ENCODE data around the gene WDFY3. TPM values are rescaled to one million over a fixed set of nuclear protein-coding genes. Genes with fewer than 3 reads are reported as not detected.
A peak's percentile ranks its signal among the peaks of the same experiment; 100 is the strongest.

Gene WDFY3
- total RNA-seq, 1 donor from 2014 or later: 119 TPM

DNA sequence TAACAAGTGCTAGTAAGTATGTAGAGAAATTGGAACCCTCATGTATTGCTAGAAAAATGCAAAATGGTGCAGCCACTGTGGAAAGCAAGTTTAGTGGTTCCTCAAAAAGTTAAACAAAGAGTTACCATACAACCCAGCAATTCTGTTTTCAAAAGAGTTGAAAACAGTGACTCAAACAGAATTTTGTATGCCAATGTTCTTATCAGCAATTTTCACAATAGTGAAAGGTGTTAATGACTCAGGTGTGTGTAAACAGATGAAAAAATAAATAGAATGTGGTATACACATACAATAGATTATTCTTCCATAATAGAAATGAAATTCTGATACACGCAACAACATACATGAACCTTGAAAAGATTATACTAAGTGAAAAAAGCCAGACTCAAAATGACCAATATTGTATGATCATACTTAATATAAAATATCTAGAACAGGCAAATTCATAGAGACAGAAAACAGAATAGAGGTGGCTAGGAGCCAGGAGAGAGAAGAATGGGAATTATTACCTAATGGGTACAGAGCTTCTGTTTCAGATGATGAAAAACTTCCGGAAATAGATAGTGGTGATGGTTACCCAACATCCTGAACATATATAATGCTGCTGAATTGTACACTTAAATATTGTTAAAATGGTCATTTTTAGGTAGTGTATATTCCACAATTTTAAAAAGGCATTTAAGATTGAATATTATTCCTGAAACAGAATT is 51.6 kb downstream of the WDFY3 start:
- FAIRE-seq (peak; percentile 19), DNase-seq (ENCODE audit: low spot score in 2 of 2) (no peak)

DNA sequence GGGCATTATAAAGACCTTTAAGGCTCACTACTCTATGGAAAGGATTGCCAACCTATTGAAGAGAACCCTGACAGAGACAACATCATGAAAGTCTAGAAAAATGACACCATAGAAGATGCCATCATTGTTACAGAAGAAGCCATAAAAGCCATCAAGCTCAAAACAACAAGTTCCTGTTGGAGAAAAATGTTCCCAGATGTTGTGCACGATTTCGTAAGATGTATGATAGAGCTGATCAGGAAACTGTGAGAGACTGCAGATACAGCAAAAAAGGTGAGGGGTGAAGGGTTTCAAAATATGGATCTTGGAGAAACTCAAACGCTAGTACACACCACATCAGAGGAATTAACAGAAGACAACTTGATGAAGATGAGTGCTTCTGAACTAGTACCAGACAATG is 53.3 kb downstream of the WDFY3 start:
- no peak for FAIRE-seq
- DNase-seq (ENCODE audit: low spot score in 2 of 2): no peak

DNA sequence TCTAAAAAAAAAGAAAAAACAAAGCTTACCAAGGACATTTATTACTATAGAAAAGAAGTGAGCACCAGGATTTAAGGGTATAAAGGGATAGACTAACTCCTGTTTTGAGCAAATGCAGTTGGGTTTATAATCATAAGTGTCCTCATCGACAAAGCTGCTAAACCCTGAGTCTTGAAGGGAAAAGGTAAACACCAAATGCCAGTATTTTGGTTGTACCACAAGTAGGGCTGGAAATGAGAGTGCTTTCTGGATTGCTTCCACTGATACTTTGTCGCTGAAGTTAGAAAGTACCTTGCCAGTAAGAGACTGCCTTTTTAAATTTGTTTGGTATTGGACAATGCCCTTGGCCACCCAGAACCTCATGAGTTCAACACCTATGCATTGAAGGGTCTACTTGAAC is 53.7 kb downstream of the WDFY3 start:
- FAIRE-seq (no peak), DNase-seq (ENCODE audit: low spot score in 2 of 2) (no peak)

DNA sequence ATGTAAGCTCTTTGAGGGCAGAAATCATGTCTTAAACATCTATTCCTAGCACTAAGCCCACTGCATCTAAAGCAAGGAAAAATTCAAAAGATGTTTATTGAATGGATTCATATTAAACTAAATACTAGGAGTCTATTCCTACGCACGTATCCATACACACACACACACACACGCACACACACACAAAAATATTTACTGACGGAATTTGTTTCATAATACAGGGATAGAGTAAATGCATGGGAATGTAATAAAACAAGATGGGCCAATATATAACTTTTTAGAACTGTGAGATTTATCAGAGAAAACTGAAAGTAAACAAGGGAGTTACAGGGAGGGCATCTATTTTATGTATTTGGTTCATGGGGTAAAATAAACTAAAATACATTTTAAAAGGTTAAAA is 57.6 kb downstream of the WDFY3 start:
- DNase-seq (ENCODE audit: low spot score in 2 of 2): no peak
- no peak for FAIRE-seq

DNA sequence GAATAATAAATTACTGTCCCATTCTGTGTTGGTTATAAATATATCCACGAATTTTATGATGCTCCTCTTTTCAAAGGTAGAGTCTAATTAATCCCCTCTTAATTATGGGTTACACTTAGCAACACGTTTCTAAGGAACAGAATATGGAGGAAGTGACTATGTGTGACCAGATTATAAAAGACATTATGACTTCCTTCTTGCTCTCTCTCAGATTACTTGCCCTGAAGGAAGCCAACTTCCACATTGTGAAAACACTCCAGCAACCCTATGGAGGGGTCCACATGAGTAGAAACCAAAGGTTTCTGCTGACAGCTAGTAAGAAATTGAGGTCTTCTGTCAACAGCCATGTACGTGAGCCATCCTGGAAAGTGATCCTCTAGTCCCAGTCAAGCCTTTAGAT is 59.3 kb downstream of the WDFY3 start:
- no peak for DNase-seq (ENCODE audit: low spot score in 2 of 2)
- no peak for FAIRE-seq

DNA sequence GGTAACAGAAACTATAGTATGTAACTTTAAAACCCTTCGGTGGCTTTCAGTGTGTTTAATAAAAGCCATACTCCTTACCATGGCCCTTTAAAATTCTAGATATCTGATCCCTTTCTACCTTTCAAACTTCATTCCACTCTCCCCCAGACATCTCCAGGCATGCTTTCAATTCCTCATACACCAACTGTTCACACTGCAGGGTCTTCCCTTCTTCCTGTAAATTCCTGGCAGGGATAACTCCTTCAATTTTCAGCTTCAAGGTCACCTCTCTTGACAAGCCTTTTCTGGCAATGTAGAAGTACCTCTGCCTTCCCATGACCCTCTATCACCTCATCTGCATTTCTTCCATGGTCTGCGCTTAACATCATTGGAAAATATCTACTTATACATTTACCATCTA is 60.8 kb downstream of the WDFY3 start:
- FAIRE-seq (no peak), DNase-seq (ENCODE audit: low spot score in 2 of 2) (no peak)

DNA sequence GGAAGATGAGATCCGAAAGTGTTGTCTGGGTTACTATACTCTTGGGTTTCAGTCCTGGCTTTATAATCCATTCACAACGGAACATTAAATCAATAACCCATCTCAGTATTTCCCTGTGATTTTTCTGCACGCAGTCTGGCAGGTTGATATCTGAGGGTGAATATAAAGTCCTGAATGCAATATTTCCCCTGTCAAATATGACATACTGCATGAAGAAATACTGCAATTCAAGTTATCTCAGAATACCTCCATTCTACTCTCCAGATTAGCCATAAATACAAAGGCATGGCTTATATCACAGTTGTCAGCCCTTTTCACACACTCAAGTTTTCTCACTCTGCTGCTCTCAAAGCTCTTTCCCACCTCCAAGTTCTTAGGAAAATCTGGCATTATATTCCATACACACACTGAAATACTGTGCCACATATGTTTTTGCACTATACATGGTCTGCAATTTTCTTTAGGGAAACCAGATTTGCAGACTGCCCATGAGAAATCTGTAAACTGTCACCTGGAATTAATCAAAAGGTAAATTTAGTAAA is 64.7 kb downstream of the WDFY3 start:
- FAIRE-seq: no peak
- DNase-seq (ENCODE audit: low spot score in 2 of 2): no peak

DNA sequence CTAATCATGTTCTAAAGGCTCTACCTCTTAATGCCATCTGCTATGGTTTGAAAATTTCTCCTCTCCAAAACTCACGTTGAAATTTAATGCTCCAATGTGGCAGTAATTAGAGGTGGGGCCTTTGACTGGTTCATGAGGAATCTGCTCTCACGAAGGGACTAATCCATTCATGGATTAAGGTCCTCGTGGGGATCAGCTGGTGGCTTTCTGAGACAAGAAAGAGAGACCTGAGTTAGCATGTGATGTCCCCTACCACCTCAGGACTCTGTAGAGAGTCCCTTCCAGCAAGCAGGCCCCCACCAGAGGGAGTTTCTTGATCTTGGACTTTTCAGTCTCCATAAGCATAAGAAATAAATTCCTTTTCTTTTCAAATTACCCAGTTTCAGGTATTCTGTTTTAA is 65.3 kb downstream of the WDFY3 start:
- DNase-seq (ENCODE audit: low spot score in 2 of 2) (no peak), FAIRE-seq (no peak)

DNA sequence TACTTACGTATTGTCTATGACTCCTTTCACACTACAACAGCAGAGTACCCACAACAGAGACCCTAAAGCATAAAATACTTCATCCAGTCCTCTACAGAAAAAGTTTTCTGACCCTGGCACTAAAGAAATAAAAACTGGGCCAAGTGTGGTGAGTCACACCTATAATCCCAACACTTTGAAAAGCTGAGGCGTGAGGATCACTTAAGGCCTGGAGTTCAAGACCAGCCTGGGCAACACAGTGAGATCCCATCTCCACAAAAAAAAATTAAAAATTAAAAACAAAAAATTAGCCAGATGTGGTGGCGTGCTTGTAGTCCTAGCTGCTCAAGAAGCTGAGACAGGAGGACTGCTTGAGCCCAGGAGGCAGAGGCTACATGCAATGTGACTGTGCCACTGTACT is 66.9 kb downstream of the WDFY3 start:
- no peak for FAIRE-seq
- DNase-seq (ENCODE audit: low spot score in 2 of 2): no peak

DNA sequence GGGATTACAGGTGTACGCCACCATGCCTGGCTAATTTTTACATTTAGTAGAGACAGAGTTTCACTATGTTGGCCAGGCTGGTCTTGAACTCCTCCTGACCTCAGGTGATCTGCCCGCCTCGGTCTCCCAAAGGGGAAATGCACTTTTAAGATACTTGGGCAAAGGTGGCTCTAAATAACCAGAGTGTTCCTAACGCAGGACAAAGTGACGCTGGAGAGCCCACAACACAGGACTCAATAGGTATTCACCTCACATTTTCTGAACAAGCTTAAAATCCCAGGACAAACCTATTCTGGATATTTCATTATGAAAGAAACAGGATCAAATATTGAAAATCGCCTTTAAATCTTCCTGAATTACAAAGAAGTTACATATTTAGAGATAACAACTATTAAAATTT is 69.0 kb downstream of the WDFY3 start:
- no peak for FAIRE-seq
- DNase-seq (ENCODE audit: low spot score in 2 of 2): no peak

DNA sequence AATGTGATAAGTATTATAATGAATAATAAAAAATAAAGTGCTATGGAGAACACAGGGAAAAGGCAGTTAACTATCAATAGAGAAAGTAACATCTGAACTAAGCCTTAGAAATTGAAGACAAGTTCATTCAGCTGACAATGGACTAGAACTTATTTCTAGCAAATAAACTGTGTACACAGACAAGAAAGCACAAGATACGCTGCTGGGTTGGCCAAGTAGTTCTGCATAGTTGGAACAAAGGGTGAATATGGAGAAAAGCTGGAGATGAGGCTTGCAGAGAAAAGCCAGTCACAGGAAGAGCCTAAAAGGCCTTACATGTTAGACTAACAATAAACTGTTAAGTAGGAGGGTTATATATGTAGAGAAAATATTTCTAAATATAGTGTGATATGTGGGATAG is 71.2 kb downstream of the WDFY3 start:
- FAIRE-seq (no peak), DNase-seq (ENCODE audit: low spot score in 2 of 2) (no peak)

DNA sequence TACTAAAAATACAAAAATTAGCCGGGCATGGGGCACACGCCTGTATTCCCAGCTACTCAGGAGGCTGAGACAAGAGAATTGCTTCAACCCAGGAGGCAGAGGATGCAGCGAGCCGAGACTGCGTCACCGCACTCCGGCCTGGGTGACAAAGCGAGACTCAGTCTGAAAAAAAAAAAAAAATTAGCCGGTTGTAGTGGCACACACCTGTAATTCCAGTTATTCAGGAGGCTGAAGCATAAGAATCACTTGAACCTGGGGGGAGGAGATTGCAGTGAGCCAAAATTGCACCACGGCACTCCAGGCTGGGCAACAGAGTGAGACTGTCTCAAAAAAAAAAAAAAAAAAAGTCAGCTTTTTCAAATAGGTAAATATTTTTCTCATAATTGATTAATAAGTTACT is 71.9 kb downstream of the WDFY3 start:
- FAIRE-seq (no peak), DNase-seq (ENCODE audit: low spot score in 2 of 2) (no peak)

DNA sequence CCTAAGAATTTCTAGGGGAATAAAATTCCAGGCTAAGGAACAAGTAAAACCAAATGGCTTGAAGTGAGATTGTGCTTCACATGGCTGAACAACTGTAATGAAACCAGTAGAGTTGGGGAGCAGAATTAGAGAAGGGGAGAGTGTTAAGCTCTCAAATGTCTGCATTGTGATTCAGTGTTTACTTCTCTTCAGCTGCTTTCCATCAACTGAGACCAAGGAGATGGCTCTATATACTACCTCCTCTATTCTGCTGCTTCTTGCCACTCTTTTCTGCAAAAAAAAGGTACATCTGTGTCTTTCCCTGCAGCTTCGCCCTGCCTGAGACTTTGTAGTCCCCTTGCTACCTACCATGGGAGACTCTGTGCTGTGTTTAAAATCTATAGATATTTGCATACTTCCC is 73.5 kb downstream of the WDFY3 start:
- no peak for FAIRE-seq
- no peak for DNase-seq (ENCODE audit: low spot score in 2 of 2)

DNA sequence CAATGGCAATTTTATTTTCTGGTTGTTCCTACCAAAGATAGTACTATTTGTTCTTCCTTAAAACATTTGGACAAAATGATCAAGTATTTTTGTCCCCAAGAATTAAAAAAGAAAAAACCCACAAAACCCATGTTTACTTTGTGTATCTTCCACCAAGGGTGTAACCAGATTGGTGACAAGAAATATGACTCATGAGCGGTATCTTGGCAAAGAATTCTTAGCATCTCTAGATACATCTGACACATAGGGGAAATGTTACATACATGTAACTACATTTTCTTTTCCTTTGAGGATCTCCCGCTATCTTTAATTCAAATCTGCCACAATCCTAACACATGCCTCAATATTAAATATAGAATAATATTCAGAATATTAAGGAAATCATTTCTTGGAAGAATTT is 78.7 kb downstream of the WDFY3 start:
- no peak for FAIRE-seq

DNA sequence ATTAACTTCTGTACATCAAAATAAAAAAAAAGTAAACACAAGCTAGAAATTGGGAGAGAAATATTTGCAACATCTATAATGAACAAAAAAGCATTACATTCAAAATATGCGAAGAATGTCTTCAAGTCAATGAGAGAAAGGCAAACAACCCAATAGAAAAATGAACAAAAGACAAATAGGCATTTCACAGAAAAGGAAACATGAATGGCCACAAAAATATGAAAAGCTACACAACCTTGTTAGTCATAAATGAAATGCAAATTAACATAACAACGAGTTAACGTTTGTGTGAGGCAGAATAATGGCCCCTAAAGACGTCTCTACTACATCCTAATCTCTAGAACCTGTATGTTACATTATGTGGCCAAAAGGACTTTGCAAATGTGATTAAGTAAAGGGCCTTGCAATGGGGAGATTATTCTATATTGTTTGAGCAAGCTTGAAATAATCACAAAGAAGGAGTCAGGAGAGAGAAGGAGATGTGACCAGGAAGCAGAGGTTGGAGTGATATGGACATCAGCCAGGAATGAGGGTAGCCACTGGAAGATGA is 86.8 kb downstream of the WDFY3 start:
- DNase-seq (ENCODE audit: low spot score in 2 of 2): no peak
- FAIRE-seq: no peak

More for the DNA sequence above, 78.7 kb downstream of the WDFY3 start:
- no peak for DNase-seq (ENCODE audit: low spot score in 2 of 2)

DNA sequence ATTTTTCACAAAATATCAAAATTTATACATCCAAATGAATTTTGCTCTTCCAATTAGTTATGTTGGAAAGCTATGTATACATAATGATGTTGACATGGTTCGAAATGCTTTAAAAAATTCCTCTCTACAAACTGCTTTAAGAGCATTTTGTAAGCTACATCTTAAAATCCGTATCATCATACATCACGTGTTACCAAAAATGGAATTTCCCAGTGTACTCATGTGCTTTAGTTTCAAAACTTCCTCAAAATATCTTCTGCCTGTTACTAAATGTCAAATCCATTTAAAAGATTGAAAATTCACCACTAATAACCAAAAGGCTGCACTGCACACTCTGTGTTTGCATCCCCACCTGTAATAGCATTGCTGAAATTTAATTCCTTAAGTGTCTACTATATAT is 87.9 kb downstream of the WDFY3 start:
- FAIRE-seq (no peak), DNase-seq (ENCODE audit: low spot score in 2 of 2) (no peak)

DNA sequence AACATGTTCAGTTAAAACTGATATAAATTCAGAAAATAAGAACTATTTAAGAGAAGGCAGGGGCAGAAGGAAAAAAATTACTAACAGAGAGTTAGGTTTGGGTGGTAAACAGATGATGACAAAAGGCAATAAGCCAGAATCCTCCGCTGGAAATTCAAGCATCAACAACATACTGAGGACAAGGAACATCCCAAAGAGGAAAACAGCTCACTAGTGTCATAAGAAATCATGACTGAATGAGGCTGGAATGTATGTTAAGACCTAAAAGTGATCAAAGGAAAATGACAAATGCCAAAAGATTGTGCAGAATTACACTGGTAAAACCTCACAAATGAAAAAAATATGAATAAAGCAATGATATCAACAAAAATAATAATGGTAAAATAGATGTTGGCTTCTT is 88.4 kb downstream of the WDFY3 start:
- no peak for DNase-seq (ENCODE audit: low spot score in 2 of 2)
- FAIRE-seq: no peak

DNA sequence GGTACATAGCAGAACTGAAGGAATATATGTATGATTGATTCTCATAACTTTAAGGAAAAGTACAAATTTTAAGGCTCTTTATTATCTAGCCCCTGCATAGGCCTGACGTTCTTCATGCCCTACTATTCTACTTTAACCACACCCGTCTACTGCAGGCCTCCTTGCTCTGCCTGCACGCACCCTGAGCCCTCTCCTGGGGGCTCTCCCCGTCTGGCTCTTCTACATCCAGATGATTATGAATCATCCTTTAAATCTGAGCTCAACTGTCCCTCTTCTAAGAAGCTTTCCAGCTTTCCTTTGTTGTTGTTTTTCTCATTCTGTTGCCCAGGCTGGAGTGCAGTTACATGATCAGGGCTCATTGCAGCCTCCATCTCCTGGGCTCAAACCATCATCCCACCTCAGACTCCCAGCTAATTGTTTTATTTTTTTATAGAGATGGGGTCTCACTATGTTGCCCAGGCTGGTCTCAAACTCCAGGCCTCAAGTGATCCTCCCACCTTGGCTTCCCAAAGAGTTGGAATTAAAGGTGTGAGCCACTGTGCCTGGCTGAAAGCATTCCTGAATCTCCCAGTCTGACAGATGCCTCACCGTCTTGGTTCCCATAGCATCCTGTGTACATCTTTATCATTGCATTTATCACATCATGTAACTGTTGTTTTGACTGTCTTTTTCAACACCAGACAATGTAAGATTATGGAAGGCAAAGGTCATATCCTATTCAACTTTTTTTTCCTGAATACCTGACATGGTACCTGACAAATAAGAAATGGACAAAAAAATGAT is 89.2 kb downstream of the WDFY3 start:
- no peak for FAIRE-seq

DNA sequence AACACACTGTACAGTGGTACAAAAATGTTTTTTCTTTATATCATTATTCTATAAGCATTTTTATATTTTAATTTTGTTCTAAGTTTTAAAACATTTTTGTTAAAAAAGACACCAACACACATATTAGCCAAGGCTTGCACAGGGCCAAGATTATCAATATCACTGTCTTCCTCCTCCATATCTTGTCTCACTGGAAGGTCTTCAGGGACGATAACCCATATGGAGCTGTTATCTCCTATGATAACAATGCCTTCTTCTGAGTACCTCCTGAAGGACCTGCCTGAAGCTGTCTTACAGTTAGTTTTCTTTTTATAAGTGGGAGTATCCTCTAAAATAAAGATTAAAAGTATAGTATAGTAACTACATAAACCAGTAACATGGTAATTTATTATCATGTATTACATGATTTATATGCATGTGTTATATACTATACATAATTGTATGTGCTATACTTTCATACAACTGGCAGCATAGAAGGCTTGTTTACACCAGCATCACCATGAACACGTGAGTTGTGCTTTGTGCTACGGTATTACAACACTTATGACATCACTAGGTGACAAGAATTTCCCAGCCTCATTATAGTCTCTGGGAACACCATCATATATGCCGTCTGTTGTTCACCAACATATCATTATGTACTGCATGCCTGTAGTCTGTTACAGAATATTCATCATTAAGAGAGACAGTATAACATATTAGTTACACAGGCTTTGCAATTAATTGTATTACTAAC is 90.7 kb downstream of the WDFY3 start:
- FAIRE-seq (no peak), DNase-seq (ENCODE audit: low spot score in 2 of 2) (no peak)

More for the DNA sequence above, 89.2 kb downstream of the WDFY3 start:
- DNase-seq (ENCODE audit: low spot score in 2 of 2): no peak

DNA sequence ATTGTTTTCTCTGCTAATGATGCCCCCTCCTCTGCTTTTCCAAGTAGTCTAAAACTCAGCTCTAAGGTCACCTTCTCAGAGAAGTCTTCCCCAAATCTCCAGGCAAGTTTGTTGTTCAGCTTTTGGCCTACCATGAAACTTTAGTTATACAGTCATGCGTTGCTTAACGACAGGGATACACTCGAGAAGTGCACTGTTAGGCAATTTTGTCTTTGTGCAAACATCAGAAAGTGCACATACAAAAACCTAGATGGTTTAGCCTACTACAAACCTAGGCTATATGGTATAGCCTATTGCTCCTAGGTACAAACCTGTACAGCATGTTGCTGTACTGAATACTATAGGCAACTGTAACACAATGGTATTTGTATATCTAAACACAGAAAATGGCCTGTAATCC is 91.9 kb downstream of the WDFY3 start:
- no peak for FAIRE-seq
- DNase-seq (ENCODE audit: low spot score in 2 of 2): no peak
